ENCODE measurements around the gene PIGK. TPM values are rescaled to one million over a fixed set of nuclear protein-coding genes. Genes with fewer than 3 reads are reported as not detected.
A peak's percentile ranks its signal among the peaks of the same experiment; 100 is the strongest.

The PIGK gene
- total and polyA plus RNA-seq, 2 of the 4 experiments (the other 2 are of a cell fraction) = 15.6 to 21.2 TPM

- WGBS, 2 experiments (ENCODE audit: extremely low coverage in 2 of 2, insufficient read length in 1 of 2) = 54% methylated on average over 2 of the region's 3 CpGs; no CpG with 5 or more reads in 1 of the 2 experiments
- no peaks in the 10 kb centered on the region for H3K36me3 ChIP-seq (ENCODE audit: control insufficient read depth, insufficient read depth, low read length)
- no peaks in the 10 kb centered on the region for H3K27me3 ChIP-seq (ENCODE audit: control insufficient read depth, insufficient read depth, low read length)
- ATAC-seq (ENCODE audit: low read depth) (no peak), DNase-seq (no peak)
- no peak overlapping the region for H2AK9ac ChIP-seq (replicated peaks; ENCODE audit: low read depth, low read length, poor library complexity)
- H2BK20ac ChIP-seq (ENCODE audit: low read depth, low read length) = peak overlapping the region; percentile 55; the same call in 1 of the 2 replicates
- no peak overlapping the region for H3K56ac ChIP-seq (ENCODE audit: extremely low read depth, insufficient read depth, low read length)
- no peaks in the 10 kb centered on the region for H3K4me1 ChIP-seq (ENCODE audit: control insufficient read depth, insufficient read depth, low read length)
- H3K14ac ChIP-seq (replicated peaks; ENCODE audit: low read depth, low read length) = peak overlapping the region; percentile 22; the same call in 1 of the 2 replicates
- 0 out of 3 replicates have a peak overlapping the region, but pooled peaks have one; percentile 3 for H2BK15ac ChIP-seq (ENCODE audit: low read depth, low read length)
- peaks cover 4% of the 10 kb centered on the region; the same call in 1 of the 2 replicates for H3K9me1 ChIP-seq (ENCODE audit: insufficient read depth, low read length)
- H2BK5ac ChIP-seq (ENCODE audit: low read depth, low read length, poor library complexity, severe bottlenecking) = no peak overlapping the region
- H2BK120ac ChIP-seq (ENCODE audit: low read depth, low read length) = no peak overlapping the region
- H3K4ac ChIP-seq (ENCODE audit: low read depth, low read length) = no peak overlapping the region
- no TSS peak for BruUV-seq (replicated peaks)
- CTCF ChIA-PET = no interaction called here
- H4K20me1 ChIP-seq (ENCODE audit: insufficient read depth, low read length) = no peaks in the 10 kb centered on the region
- H3K79me1 ChIP-seq (ENCODE audit: low read depth in 1 of 2, low read length in 2 of 2) = no peaks in the 10 kb centered on the region
- no peak overlapping the region for H2AFZ ChIP-seq (replicated peaks; ENCODE audit: low read length, poor library complexity)
- intact Hi-C loops (cut with micrococcal nuclease) (no loop called here), dilution Hi-C loops (cut with HindIII; ENCODE audit: low sequenced_read_pairs, unreplicated experiment) (no loop called here), in situ Hi-C loops (cut with MboI; ENCODE audit: low sequenced_read_pairs) (no loop called here)
- H2AK5ac ChIP-seq (ENCODE audit: low read depth, low read length) = peak overlapping the region; percentile 10; the same call in 1 of the 2 replicates
- H3K4me3 ChIP-seq (ENCODE audit: insufficient read depth, low read depth, low read length) = no peak overlapping the region
- H4K91ac ChIP-seq (ENCODE audit: insufficient read depth, low read depth, low read length) = no peak overlapping the region; the same call in 1 of the 2 replicates
- no peak overlapping the region for H3K27ac ChIP-seq (ENCODE audit: insufficient read depth, low read length)
- POLR2A ChIA-PET (ENCODE audit: unreplicated experiment) = interaction anchor here (0.6 kb wide), 1 partner anchor 1496 kb away, joined by 3 read pairs; no protein-coding TSS in a partner anchor
- TF ChIP-seq MAZ (IDR thresholded peaks at IDR 0.05; ENCODE audit: borderline replicate concordance, low read depth, low read length) (no peak), CHD1 (IDR thresholded peaks at IDR 0.05; ENCODE audit: low read depth, low read length) (no peak), SMC3 (IDR thresholded peaks at IDR 0.05; ENCODE audit: low read depth, low read length) (no peak), BHLHE40 (IDR thresholded peaks at IDR 0.05; ENCODE audit: low read depth, low read length) (no peak), CTCF (conservative IDR thresholded peaks at IDR 0.05; ENCODE audit: low read depth, low read length) (no peak), RCOR1 (IDR thresholded peaks at IDR 0.05; ENCODE audit: insufficient replicate concordance, low read length) (no peak), NFE2L2 (IDR thresholded peaks at IDR 0.05; ENCODE audit: low read depth, low read length) (no peak), ELK1 (IDR thresholded peaks at IDR 0.05; ENCODE audit: borderline replicate concordance, low read depth, low read length) (no peak)
- H4K8ac ChIP-seq (ENCODE audit: low read depth in 2 of 2, low read length in 2 of 2) = 0 out of 4 replicates have a peak overlapping the region, but pooled peaks of 1 of the 2 experiments have one; percentile 1
- H4K5ac ChIP-seq (ENCODE audit: low read depth, low read length) = peak overlapping the region; percentile 68; the same call in 1 of the 2 replicates
- H3K9me3 ChIP-seq (ENCODE audit: control insufficient read depth, insufficient read depth, low read length) = no peaks in the 10 kb centered on the region
- H3K4me2 ChIP-seq (ENCODE audit: low read depth, low read length) = no peak overlapping the region
- H3K23ac ChIP-seq (ENCODE audit: low read depth, low read length) = no peak overlapping the region
- H3K18ac ChIP-seq (ENCODE audit: low read depth, low read length) = no peak overlapping the region
- H3K9ac ChIP-seq (ENCODE audit: low read depth, low read length) = no peak overlapping the region
These were observed 8.2 kb upstream of the PIGK start for GRCh38 chr1:77227381-77227780.

Data from IMR-90 (cell line).